Lung (tissue), 12 donors: Measurements from ENCODE around the gene LPCAT2. TPM values are rescaled to one million over a fixed set of nuclear protein-coding genes. Genes with fewer than 3 reads are reported as not detected.

ENCODE experiments used
- ATAC-seq: fragments of 200-7000 bp; cut with Tn5 transposase; one replicate; pipeline ENCODE4 v1.9.1; 2020; ENCODE audit warnings: moderate number of reproducible peaks; ENCODE audit not compliant: insufficient read depth, low FRiP score
- DNase-seq, 3 donors: peaks; one replicate each; pipeline ENCODE4 v3.0.0-alpha.2; 2013 to 2017
- H3K27ac ChIP-seq, 2 donors: one replicate each; pipeline ENCODE4 v1.5.1; 2013; ENCODE audit warnings: mild to moderate bottlenecking in 2 of 2, moderate library complexity in 2 of 2, control low read depth in 1 of 2, inconsistent platforms in 1 of 2, low read depth in 1 of 2, low read length in 1 of 2
- H3K27me3 ChIP-seq, 3 donors: one replicate each; pipeline ENCODE4 v1.5.1; 2013; ENCODE audit warnings: low read length in 2 of 3; ENCODE audit not compliant: control insufficient read depth in 3 of 3, insufficient read depth in 3 of 3
- H3K36me3 ChIP-seq, 4 donors: one replicate each; pipeline ENCODE4 v1.5.1; 2013; ENCODE audit warnings: low read length in 4 of 4, mild to moderate bottlenecking in 1 of 4, moderate library complexity in 1 of 4; ENCODE audit not compliant: control insufficient read depth in 4 of 4, insufficient read depth in 4 of 4
- H3K4me1 ChIP-seq, 5 donors: one replicate each; pipeline ENCODE4 v1.5.1; 2013; ENCODE audit warnings: low read length in 5 of 5, mild to moderate bottlenecking in 2 of 5, moderate library complexity in 1 of 5; ENCODE audit not compliant: control insufficient read depth in 5 of 5, insufficient read depth in 5 of 5
- H3K4me3 ChIP-seq: one replicate; pipeline ENCODE4 v1.5.1; 2013; ENCODE audit warnings: mild to moderate bottlenecking, control low read depth, moderate library complexity
- H3K9ac ChIP-seq, 2 donors: one replicate each; pipeline ENCODE4 v1.5.1; 2013; ENCODE audit warnings: low read length in 2 of 2, control low read depth in 1 of 2; ENCODE audit not compliant: insufficient read depth in 1 of 2
- H3K9me3 ChIP-seq, 4 donors: one replicate each; pipeline ENCODE4 v1.5.1; 2013; ENCODE audit warnings: low read length in 3 of 4, mild to moderate bottlenecking in 1 of 4, moderate library complexity in 1 of 4; ENCODE audit not compliant: control insufficient read depth in 4 of 4, insufficient read depth in 3 of 4
- whole genome bisulfite sequencing, 2 donors: extraction: QIAGEN DNeasy Blood & Tissue Kit; methylation state at CpG; one replicate each; pipeline ENCODE4 v1.1.7; 2013; 5-methylcytosine and 5-hydroxymethylcytosine counted together
- polyA plus RNA-seq, 2 donors: library from polyadenylated mRNA; stranded (reverse); fragments of 200-250 nt; gene quantifications; one replicate each; pipeline ENCODE4 v1.2.1, GENCODE V29; 2013
- total RNA-seq, 2 donors: library from RNA; depleted of rRNA in 1 of 2; stranded (reverse); fragments of >200 nt in 1 of 2; gene quantifications; one replicate each; pipeline ENCODE4 v1.2.1, GENCODE V29; 2014 to 2021
- TF ChIP-seq, protein P1 (sequence below): IDR thresholded peaks from 2 replicates; pipeline ENCODE4 v1.5.1; 2012; ENCODE audit warnings: mild to moderate bottlenecking; ENCODE audit errors: control extremely low read depth, extremely low read depth
- donor health status: control.
- donor health status: control.
- donor health status: Bipolar disorder and iron deficiency.
- donor health status: healthy.
- donor health status: DM: yes; HTN: yes; CAD: no.

Gene LPCAT2
- total and polyA plus RNA-seq, 4 donors = 9.5 to 25.3 (median 19.4) TPM

DNA sequence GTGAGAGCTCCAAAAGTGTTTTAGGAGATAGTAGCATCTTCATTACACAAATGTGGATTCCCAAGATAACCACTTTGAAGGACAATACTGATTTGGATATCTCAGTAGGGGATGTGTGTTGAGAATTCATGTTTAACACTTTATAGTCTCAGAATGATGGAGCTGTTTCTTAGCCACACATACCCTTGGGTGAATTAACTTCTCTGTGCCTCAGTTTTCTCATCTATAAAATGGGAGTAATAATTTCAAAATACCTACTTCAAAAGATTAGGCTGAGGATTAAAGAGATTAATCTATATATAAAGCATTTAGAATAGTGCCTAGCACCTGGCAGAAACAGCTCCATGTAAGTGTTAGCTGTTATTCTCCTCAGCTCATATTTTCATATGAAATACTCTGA, 19.0 kb downstream of the LPCAT2 start:
- H3K36me3 ChIP-seq = peaks cover 0 to 10% (median 0%) of the 10 kb centered on the region in 4 donors
- ATAC-seq = no peak
- H3K4me1 ChIP-seq = no peaks in the 10 kb centered on the region
- no peaks in the 10 kb centered on the region for H3K9me3 ChIP-seq
- no peak overlapping the region for H3K4me3 ChIP-seq
- no peak overlapping the region for H3K27ac ChIP-seq
- no peak overlapping the region for H3K9ac ChIP-seq
- TF ChIP-seq, protein P1, sequence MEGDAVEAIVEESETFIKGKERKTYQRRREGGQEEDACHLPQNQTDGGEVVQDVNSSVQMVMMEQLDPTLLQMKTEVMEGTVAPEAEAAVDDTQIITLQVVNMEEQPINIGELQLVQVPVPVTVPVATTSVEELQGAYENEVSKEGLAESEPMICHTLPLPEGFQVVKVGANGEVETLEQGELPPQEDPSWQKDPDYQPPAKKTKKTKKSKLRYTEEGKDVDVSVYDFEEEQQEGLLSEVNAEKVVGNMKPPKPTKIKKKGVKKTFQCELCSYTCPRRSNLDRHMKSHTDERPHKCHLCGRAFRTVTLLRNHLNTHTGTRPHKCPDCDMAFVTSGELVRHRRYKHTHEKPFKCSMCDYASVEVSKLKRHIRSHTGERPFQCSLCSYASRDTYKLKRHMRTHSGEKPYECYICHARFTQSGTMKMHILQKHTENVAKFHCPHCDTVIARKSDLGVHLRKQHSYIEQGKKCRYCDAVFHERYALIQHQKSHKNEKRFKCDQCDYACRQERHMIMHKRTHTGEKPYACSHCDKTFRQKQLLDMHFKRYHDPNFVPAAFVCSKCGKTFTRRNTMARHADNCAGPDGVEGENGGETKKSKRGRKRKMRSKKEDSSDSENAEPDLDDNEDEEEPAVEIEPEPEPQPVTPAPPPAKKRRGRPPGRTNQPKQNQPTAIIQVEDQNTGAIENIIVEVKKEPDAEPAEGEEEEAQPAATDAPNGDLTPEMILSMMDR = no peak
- no peak for DNase-seq
- H3K27me3 ChIP-seq = no peaks in the 10 kb centered on the region

DNA sequence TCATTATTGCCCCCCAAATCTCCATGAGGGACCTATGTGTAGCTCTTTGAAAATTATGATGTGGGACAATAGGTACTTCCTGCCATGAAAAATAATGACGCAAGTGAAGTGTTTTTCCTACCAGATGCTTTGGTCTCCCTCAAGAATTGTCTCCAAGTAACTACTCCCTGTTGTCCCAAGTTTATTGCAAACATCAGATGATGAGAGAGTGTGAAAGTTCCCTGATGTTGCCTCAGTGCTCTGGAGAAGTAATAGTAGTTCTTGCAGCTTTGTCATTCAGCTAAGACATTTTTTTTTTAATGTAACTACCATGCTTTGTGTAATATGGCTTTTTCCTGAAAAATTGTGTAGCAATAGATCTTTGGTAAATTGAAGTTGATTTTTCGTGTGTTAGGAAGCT, 20.1 kb downstream of the LPCAT2 start:
- no peaks in the 10 kb centered on the region for H3K4me1 ChIP-seq
- no peaks in the 10 kb centered on the region for H3K9me3 ChIP-seq
- 50 to 63% methylated on average over 2 of the region's 2 CpGs for WGBS, 2 donors
- H3K36me3 ChIP-seq = peaks cover 0 to 10% (median 0%) of the 10 kb centered on the region in 4 donors
- DNase-seq = no peak
- TF ChIP-seq, protein P1 = no peak
- no peak overlapping the region for H3K27ac ChIP-seq
- no peak for ATAC-seq
- H3K27me3 ChIP-seq = no peaks in the 10 kb centered on the region
- H3K9ac ChIP-seq = no peak overlapping the region
- H3K4me3 ChIP-seq = no peak overlapping the region

DNA sequence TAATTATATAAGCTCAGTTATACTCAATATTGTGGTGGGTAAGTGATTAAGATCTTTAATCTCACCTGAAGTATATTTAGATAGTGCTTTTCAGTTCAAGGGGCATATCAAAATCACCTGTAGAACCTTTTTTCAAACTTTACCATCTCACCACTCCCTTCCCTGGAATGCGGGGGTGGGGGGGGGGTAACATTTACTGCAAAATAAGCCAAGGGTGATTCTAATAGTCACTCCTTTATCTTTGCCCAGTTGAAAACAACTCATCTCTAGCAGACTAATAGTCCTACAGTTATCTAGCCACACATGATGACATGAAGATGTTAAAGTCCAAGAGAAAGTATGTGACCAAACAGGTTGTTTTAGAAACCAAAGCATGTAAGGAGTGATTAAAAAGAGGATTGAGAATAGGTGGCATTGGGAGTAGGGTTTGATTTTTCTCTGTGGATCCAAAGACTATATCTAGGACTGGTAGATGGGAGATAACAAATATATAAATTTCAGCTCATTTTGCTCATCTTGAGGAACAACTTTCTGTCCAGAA, 21.5 kb downstream of the LPCAT2 start:
- Histone ChIP-seq H3K4me1 (peaks cover 0 to 3% (median 0%) of the 10 kb centered on the region in 5 donors), H3K9ac (no peak overlapping the region), H3K4me3 (no peak overlapping the region), H3K27ac (no peak overlapping the region), H3K27me3 (no peaks in the 10 kb centered on the region), H3K9me3 (no peaks in the 10 kb centered on the region), H3K36me3 (peaks cover 0 to 10% (median 0%) of the 10 kb centered on the region in 4 donors)
- WGBS, 2 donors = 84 to 100% methylated on average over 1 of the region's 1 CpG
- DNase-seq (no peak), ATAC-seq (no peak)
- TF ChIP-seq, protein P1 = no peak

DNA sequence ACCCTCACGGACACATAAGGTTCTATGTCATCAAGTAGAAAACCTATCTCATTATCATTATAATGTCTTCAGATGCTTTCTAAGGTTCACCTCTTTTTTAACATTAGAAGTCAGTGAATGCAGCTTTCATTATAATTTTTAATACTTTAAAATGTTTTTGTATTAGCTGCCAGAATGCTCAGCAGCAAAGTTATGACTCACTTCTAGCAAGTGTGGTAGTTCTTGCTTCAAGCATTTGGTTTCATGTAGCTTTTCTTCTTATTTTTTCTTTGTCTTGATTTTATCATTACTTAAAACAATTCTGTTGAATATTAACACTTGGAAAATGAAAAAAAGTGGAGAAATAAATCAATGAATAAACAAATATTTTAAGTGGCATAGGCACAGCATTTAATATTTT, 23.4 kb downstream of the LPCAT2 start:
- WGBS, 2 donors = 96 to 100% methylated on average over 1 of the region's 1 CpG
- H3K9me3 ChIP-seq = no peaks in the 10 kb centered on the region
- DNase-seq (no peak), ATAC-seq (no peak)
- H3K4me1 ChIP-seq = peaks cover 0 to 3% (median 0%) of the 10 kb centered on the region in 5 donors
- H3K27me3 ChIP-seq = no peaks in the 10 kb centered on the region
- no peak overlapping the region for H3K9ac ChIP-seq
- H3K27ac ChIP-seq = no peak overlapping the region
- H3K36me3 ChIP-seq = peaks cover 0 to 10% (median 0%) of the 10 kb centered on the region in 4 donors
- TF ChIP-seq, protein P1 = no peak
- no peak overlapping the region for H3K4me3 ChIP-seq
